Kidney tubule cell (primary cell): ENCODE data around the gene BTD.

ENCODE experiments used
- DNase-seq: peaks from one replicate; pipeline ENCODE4 v3.0.0-alpha.2; 2018; ENCODE audit warnings: low spot score

The BTD gene

DNA sequence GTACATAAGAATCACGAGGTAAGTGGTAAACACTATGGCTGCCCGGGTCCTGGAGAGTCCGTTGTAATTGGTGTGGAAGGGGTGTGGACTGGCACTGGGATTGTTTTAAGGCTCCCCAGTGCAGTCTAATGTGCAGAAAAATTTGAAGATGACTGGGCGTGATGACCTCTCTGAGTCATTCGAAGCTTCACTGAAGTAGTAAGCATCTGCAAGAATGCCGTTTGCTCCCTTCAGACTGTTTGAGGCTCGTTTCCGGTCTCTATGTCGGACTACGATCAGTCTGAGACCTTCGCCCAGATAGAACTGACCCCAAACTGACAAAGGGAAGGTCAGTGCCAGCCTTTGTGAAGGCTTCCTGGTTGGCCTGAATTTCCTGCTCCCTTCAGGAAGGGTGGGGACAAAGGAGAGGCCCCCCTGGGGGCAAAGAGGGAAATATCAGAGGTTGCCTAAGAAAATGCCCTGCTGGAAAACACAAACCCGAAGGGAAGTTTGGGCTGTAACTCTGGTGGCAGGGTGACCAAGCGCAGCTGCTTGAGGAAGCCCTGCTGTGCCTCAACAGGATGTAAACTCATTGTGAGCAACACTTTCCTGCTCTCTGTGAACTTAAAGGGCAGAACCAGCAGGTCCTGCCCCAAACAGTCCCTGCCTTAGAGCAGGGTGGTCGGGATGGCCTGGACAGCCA, 34.6 kb downstream of the BTD start:
- peak; percentile 81 for DNase-seq

DNA sequence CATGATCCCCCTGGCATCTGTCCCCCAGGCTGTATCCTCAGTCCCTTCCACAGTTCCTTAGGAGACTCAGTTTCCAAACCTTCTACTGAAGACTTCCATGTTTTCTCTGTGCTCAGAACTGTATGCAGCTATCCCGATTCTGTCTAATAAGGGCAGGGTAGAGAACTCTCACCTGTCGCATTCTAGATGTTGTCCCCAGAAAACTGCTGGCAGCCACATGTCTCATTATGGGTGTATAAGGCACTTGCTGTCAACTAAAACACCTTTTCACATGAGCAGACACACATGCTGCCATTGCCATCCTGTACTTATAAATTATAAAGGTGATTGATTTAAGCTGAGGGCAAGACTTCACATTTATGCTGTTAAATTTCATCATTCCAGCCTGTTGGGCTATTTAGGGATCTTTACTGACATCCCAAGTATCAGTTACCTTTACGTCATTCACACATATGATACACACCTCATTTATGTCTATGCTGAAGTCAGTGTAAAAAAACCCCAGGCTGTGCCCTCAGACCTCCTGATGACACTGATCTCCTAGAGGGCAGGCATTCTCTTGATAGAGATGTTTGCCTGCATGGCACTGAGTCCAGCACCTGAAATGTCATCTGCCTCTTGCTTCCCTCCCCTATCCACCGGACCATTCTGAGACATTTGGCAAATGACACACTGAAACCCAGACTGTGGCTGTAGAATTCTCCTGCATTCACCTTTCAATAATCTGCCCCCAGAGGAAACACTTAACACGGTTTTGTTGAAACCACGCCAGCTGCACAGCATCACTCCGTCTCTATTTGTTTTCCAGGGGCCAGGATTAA, 35.8 kb downstream of the BTD start:
- DNase-seq, result no peak

DNA sequence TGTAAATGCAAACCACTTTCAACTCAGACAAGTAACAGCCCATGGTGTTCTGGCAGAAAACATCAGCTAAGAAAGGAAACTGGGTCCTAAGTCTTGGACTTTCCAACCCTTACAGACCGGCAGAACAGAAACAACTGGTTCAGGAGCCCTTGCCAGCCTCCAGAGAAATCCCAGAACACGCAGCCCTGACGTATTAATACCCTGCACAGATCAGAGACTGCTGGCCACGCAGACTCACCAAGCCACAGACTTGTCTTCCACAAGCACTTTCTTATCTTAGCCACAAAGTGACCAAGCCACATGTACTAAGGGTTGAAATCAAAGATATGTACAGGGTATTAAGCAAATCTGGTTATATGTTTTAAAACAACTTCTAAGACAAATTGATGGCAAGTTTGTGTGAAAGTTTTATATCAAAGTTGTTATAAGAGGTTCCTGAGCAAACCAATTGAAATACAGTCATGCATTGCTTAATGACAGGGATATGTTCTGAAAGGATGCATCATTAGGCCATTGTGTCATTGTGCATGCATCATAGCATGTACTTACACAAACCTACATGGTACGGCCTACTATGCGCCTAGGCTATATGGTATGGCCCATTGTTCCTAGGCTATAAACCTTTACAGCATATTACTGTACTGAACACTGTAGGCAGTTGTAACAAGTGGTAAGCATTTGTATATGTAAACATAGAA, 36.8 kb downstream of the BTD start:
- no peak for DNase-seq

DNA sequence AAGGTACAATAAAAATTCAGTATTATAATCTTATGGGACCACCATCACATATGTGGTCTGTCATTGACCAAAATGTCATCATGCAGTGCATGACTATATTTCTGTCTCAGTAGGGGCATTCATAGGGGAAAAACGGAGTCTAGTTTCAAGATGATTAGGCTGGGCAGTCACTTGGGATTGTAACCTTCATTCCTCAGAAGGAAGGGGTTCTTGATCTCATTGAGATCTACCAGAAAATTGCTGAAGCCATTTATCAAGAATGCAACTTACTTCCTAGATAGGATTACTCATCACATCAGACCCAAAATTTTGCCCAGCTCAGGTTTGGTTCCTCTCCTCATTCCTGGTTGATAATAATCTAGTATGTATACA, 37.3 kb downstream of the BTD start:
- no peak for DNase-seq

DNA sequence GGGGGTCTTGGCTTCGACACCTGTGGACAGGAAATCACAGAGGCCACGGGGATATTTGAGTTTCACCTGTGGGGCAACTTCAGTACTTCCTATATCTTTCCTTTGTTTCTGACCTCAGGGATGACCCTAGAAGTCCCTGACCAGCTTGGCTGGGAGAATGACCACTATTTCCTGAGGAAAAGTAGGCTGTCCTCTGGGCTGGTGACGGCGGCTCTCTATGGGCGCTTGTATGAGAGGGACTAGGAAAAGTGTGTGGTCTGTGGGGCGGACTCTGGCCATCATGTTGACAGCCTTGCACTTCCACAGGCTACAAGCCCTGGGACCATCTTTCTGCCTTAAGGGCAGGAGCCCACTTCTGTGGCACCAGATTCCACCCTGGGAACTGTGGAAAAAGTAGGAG, 43.7 kb downstream of the BTD start:
- no peak for DNase-seq

DNA sequence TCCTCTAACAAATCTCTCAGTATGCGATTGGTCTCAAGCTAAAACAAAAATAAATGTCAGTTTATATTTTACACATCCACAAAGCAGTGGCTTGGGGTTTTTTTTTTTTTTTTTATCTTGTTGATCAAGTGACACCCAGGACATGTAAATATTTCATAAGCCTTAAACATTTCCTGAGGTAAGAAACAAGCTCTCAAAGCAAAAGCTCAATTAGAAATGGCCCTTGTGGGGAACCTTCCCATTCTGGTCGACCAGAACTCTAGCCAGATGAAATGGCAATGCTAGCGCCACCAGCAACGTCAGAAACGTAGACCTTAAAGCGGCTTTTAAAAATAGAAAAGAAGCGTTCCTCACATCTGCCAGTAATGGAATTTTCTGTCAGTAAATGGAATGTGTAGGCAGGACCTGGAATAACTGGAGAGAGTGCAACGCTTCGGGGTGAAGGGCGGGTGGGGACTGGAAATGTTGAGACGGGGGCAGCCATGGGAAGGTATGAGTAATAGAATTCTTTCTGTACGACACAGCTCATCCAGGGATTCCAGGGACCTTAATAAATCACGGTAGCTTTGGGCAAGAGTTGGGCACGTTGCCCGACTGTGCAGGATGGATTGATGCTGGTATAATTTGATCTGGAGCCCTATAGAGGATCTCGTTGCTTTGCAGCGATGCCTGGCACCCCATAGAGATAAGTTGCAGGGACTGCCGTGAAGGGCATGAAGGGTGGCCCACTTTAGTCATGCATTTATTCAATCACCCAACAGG, 44.4 kb downstream of the BTD start:
- DNase-seq, result peak; percentile 91

DNA sequence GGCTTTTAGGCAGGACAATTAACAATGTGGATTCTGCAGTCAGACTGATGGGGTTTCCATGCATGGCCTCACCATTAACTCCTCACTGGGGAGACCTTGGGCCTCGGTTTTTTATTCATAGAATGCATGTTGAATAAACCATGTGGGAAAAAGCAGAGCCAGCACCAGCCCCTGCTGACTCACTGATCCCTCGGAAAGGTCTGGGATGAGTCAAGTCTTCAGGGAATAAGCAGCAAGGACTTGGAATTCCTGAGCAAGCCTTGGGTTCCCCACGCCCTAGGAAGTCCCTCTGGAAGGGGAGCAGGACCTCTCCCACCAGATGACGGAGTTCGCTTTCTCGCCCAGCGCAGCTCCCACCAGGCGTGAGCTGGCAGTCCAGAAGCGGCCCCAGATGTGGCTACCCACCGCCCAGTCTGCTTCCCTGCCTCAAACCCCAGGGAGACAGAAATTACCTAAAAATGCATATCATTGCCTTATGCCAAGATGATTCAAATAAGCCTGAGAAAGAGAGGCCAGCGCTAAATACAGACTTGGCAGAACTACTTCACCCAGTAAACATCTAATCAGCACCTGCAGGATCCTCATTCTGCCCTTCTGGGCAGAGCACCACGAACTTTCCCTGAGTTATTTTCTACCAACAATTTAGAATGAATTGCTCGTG, 45.4 kb downstream of the BTD start:
- DNase-seq, result peak; percentile 96

DNA sequence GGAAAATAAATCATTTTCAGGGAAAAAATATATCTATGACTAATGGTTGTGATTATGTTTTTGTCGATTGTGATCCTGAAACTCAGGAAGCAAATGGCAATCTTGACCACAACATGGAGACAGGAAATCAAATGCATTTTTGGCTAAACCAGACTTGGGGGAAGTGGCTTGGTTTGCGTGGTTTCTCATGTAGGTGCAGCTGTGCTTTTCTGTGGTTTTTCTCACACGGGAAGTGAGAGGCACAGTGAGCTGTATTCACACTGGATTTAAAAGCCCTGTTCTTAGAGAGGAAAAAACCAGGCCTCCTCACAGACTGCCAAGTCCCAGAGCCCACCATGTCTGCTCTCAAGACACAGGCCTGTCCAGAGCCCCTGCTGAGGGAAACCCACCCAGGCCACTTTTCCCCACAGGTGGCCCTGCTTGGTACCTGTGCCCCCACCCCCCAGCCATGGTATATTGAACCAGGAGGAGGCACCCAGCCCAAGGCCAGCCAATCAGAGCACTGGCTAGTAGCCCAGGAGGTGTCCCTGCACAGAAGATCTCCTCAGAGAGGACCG, 46.1 kb downstream of the BTD start:
- peak; percentile 89 for DNase-seq

DNA sequence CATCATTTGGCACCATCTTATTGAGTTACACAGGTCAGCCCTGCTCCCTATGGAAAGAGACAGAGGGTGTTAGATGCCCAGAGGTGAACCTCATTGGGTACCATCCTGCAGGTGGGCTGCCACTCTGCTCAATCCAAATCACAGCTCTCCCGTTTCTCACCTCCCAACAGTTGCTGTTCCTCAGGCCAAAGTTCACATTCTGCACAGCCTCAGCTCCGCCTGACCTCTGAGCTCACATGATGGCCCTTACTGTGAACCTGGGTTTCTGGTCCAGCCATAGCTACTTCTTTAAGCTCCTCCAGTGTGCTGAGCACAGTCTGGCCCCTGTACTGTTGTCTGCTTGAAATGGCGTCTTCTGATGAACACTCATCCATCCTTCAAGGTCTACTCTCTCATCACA, 47.8 kb downstream of the BTD start:
- no peak for DNase-seq

DNA sequence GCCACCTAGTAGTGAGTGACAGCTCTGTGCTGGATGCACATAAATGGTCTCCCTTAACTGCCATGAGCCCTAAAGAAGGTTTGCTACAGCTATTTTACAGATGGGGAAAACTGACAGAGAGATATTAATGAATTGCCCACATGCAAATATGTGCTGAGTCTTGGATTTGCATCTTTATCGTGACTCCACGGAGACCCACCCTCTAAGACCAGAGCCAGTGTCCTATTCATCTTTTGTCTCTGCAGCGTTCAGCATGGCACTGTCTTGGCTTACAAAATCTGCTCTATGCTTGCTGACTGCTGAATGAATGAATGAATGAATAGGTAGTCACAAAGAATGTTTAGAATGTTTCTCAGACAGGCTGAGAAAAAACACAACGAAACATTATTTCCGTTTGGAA, 48.3 kb downstream of the BTD start:
- DNase-seq, result no peak

DNA sequence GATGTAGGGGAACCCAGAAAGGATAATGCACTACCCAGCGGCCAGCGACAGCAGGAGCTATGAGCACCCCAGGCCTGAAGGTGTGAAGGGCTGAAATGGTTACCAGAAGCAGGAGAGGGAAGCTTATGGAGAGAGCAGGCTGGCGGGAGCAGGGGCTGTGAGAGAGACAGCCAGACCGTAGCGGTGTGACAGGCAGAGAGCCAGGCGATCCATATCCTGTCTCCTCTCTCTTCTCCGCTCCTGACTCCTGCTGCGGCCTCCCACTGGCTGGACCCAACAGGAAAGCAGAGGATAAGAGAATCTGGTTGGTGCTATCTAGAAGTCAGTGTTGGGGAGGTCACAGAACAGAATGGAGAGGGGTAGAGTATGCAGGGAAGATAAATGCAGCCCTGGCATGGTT, 49.9 kb downstream of the BTD start:
- DNase-seq, result no peak

DNA sequence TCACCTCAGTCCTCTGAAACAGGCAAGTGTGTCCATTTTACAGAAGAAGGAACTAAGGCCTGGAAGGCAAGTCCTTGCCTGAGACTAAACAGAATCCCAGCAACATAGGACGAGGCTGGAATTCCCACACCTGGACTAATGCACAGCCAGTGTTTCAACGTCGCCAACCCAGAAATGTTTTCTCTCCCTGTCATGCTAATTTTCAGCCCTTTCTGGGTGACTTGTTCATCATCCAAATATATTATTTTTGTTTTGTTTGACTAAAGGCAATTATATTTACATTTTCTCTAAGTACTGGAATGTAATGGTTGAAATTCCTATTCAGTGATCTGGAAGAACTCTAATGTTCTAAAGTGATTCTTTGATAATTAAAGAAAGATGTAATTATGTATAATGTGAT, 51.8 kb downstream of the BTD start:
- no peak for DNase-seq

DNA sequence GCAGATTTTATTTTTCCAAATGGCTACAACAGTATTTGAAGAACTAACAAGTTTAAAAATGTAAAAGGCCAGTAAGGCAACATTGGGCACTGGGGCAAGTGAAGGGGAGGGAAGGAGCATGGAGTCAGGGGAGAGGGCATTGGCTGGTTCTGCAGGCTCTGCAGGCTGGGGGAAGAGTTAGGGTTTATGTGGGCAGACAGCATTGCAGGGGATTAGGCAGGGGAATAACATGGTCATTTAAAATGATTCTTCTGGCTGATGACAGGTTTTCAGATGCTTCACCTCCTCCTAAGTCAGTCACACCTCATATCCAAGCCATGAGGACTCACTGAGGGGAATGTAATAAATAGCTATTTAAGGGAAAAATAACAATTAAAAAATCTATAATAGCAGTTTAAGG, 52.6 kb downstream of the BTD start:
- no peak for DNase-seq

DNA sequence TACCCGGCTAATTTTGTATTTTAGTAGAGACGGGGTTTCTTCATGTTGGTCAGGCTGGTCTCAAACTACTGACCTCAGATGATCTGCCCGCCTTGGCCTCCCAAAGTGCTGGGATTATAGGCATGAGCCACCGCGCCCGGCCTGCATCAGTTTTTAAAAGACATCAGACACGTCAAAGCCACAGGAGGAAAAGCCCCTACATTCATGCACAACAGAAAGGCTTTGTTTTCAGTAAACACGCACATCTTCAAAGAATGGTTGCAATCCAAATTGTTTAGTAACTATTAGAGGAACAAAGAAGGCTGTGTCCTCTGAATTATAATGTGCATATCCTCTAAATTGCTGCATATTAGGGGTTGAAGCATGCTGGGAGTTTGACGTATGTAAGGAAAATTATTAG, 53.3 kb downstream of the BTD start:
- no peak for DNase-seq

DNA sequence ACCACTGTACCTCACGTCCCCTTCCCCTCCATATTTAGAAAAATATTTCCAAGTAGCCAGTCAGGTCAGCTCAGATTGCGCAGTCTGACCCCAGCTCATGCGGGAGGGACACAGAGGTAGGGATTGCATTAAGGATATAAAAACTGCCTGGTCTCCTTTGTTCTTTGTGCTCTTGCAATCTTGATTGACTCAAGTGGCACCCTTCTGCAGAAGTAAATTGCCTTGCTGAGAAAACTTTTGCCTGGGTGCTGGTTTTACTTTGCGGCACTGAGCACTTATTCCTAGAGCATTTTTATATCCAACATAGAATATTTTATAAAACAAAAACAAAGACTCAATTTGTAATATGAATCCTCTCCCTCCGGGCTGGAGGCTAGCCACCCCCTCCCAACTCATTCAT, 54.8 kb downstream of the BTD start:
- no peak for DNase-seq

DNA sequence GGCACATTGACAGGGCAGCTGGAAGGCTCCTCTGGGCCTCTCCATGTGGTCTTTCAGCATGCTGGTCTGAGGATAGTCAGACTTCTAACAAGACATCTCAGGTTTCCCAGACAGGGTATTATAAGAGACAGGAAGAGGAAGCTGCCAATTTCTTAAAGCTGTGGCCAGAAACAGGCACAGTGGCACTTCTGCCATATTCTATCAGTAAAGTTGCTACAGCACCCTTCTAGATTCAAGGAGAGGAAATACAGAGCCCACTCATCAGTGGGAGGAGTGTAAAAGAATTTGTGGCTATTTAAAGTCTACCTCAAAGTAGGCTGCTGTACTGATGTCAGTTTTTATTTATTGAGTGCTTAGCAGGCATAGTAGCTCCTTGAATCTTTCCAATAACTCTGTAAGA, 55.5 kb downstream of the BTD start:
- no peak for DNase-seq

DNA sequence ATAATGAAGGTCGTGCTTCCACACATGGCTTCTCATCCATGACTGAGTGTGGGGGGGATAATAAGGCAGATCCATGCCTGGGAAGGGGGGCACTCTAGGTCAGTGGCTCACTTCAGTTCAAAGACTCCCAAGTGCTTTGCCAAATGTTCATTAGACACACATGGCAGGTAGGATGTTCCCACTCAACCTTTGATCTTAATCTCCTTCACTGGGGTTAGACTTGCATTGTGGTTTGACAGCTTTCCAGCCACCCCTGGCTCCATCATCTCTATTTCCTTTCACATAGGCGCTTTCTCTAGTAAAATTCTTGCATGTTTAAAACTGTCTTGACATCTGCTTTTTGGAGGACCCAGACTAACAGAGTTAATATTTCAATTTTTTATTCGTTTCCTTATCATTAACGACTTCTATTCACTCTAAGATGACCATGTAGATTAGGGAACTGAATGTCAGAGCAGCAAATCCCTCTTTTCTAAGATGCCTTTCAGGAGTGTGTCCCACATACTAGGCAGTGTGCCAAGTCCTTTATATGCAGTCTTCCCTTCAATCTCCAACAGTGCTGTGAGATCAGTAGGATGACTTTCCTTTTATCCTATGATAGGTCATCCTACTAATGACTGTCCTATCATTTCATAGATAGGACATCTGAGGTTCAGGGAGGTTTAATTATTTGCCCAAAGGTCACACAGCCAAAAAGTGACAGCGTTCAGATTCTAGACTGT, 57.9 kb downstream of the BTD start:
- peak; percentile 25 for DNase-seq

DNA sequence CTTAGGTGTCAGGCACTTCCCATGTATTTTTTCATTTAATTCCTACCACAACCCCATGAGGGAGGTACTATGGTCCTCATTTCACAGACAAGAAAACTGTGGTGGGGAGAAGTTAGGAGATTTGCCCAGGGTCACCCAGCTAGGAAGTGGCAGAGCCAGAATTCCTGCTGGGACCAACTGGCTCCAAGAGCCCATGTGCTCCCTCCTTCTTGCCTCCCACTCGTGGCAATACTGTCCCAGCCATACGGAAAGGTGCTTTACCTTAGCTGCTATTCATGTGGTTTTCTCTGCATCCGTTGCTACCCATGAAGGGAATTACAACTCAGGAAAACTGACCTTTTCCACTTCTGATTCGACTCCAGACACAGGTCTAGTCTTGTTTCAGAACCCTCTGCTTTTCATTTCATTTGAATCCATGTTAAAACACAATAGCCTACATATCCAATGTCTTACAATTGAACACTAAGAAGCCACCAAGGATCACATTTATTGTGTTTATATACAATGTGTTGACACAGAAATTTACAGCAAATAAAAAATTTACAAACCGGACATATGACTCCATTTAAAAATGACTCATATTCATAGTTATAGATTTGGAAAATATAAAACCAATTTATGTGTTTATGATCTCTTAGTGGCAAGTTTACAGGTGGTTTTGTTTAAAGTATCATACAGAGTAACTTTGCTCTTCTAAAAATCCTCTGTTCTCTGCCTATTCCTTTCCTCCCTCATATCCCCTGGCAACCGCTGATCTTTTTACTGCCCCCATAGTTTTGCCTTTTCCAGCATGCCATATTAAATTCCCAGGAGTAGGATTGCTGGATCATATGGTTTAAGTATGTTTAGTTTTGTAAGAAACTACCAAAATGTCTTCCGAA, 58.8 kb downstream of the BTD start:
- DNase-seq, result no peak

DNA sequence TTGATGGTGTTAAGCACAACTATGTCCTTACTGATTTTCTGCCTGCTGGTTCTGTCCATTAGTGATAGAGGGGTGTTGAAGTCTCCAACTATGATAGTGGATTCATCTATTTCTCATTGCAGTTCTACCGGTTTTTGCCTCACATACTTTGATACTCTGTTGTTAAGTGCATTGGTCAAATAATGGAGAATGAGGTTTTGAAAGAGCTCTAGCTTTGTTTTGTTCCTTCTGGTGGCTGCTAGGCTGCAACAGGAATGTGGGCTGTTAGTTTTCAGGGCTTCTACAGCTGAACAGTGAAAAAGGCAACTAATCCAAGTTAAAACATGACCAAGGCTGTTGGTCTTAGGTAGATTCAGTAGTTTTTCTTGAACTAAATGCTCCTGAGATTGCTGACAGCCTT, 62.6 kb downstream of the BTD start:
- no peak for DNase-seq
